Left cardiac atrium (tissue), 4 donors: ENCODE results near the gene SLC12A4. TPM values are rescaled to one million over a fixed set of nuclear protein-coding genes. Genes with fewer than 3 reads are reported as not detected.
"Not testable (repeated sequence)": the region's sequence is repeated elsewhere in the genome, so short reads cannot be mapped to it uniquely, and the experiment has no call there.

ENCODE experiments used
- ATAC-seq, 2 donors: fragments of 200-7000 bp; cut with Tn5 transposase; one replicate each; pipeline ENCODE4 v1.9.1; 2020; ENCODE audit warnings: mild to moderate bottlenecking in 2 of 2, moderate library complexity in 2 of 2
- DNase-seq: peaks from one replicate; pipeline ENCODE4 v3.0.0-alpha.2; 2020
- intact Hi-C, 2 donors: fragments of 100-400 bp; cut with DNase I; formaldehyde crosslinking; loops; one replicate each; pipeline versions ENCODE4 v1.14.1 to v1.15.1; 2022 to 2023
- total RNA-seq, 2 donors: library from RNA; stranded (reverse); fragmentation: NEBNext Ultra II Directional; extraction: Animal tissue kit (Norgen Biotek cat#: 25700); gene quantifications; one replicate each; pipeline ENCODE4 v1.2.1, GENCODE V29; 2021
- donor health status: DM: no; HTN: yes; CAD: no.
- donor health status: DM: no; HTN: yes; CAD: no; lungs with severe emphysema.
- donor health status: DM: yes; HTN: yes; CAD: no.
- donor health status: Dilated cardiomyopathy.

SLC12A4 gene
- total RNA-seq, 2 donors from 2014 or later: 52.0 to 98.2 TPM

- intact Hi-C loops: no loop called here
- ATAC-seq (no peak), DNase-seq (no peak)
Measured at GRCh38 chr16:67915831-67916723, 52.4 kb downstream of the SLC12A4 start.

- ATAC-seq, DNase-seq, intact Hi-C loops: not testable (repeated sequence)
Measured at GRCh38 chr16:67915496-67915769, 53.0 kb downstream of the SLC12A4 start.

- ATAC-seq (no peak), DNase-seq (no peak)
- intact Hi-C loops: no loop called here
Measured at GRCh38 chr16:67914758-67915495, 53.5 kb downstream of the SLC12A4 start.

- intact Hi-C loops: no loop called here
- no peak for DNase-seq
- ATAC-seq: no peak
Measured at GRCh38 chr16:67910158-67910557, 58.3 kb downstream of the SLC12A4 start.

- intact Hi-C loops: no loop called here
- ATAC-seq (no peak), DNase-seq (no peak)
Measured at GRCh38 chr16:67909056-67909742, 59.2 kb downstream of the SLC12A4 start.

GRCh38 chr16:67907397-67908180 lies 60.8 kb downstream of the SLC12A4 start:
- no peak for ATAC-seq

GRCh38 chr16:67902831-67903230 lies 65.6 kb downstream of the SLC12A4 start:
- intact Hi-C loops: no loop called here
- no peak for ATAC-seq

More at GRCh38 chr16:67907397-67908180, 60.8 kb downstream of the SLC12A4 start:
- no peak for DNase-seq
- intact Hi-C loops: no loop called here

GRCh38 chr16:67901734-67902133 lies 66.7 kb downstream of the SLC12A4 start:
- intact Hi-C loops: no loop called here
- ATAC-seq (no peak), DNase-seq (no peak)

More at GRCh38 chr16:67902831-67903230, 65.6 kb downstream of the SLC12A4 start:
- no peak for DNase-seq

- intact Hi-C loops: no loop called here
- DNase-seq (peak; percentile 68), ATAC-seq (peak; percentile 21 to 24)
Measured at GRCh38 chr16:67897231-67897630, 71.2 kb downstream of the SLC12A4 start.

GRCh38 chr16:67893743-67894399 lies 74.6 kb downstream of the SLC12A4 start:
- intact Hi-C loops: no loop called here
- DNase-seq: no peak

More at GRCh38 chr16:67893743-67894399, 74.6 kb downstream of the SLC12A4 start:
- no peak for ATAC-seq

Other genes starting within 250 kb of the SLC12A4 start
- gene GFOD2, start 249.3 kb downstream of the SLC12A4 start, total RNA-seq: 10 to 100 TPM; 10.1 to 11.7 TPM
- 10 to 100 TPM; 10.9 to 14.3 TPM for gene RANBP10, start 162.1 kb downstream of the SLC12A4 start, total RNA-seq
- under 1 TPM; 0.55 to 0.74 TPM for gene TSNAXIP1, start 161.7 kb downstream of the SLC12A4 start, total RNA-seq
- gene THAP11, start 126.3 kb downstream of the SLC12A4 start, total RNA-seq: 10 to 100 TPM; 24.5 to 24.7 TPM
- gene NUTF2, start 121.7 kb downstream of the SLC12A4 start, total RNA-seq: 10 to 100 TPM; 59.8 to 73.9 TPM
- 10 to 100 TPM; 22.1 to 22.2 TPM for gene CENPT, start 120.9 kb downstream of the SLC12A4 start, total RNA-seq
- 10 to 100 TPM; 23.3 to 31.5 TPM for gene EDC4, start 95.6 kb downstream of the SLC12A4 start, total RNA-seq
- gene NRN1L, start 83.8 kb downstream of the SLC12A4 start, total RNA-seq: under 1 TPM in 1 of 2 donors, not detected in 1; 0.50 TPM
- 10 to 100 TPM; 21.0 to 27.3 TPM for gene PSKH1, start 75.4 kb downstream of the SLC12A4 start, total RNA-seq
- under 1 TPM; 0.76 to 0.97 TPM for gene CTRL, start 36.8 kb downstream of the SLC12A4 start, total RNA-seq
- gene PSMB10, start 31.8 kb downstream of the SLC12A4 start, total RNA-seq: 10 to 100 TPM; 54.9 to 64.5 TPM
- 10 to 100 TPM; 12.8 to 22.6 TPM for gene LCAT, start 24.5 kb downstream of the SLC12A4 start, total RNA-seq
- not detected for gene DPEP3, start 11.9 kb upstream of the SLC12A4 start, total RNA-seq
- 1 to 10 TPM; 1.1 to 2.7 TPM for gene DPEP2, start 30.8 kb upstream of the SLC12A4 start, total RNA-seq
- gene DPEP2NB, start 47.3 kb upstream of the SLC12A4 start, total RNA-seq: not detected
- gene DDX28, start 54.6 kb upstream of the SLC12A4 start, total RNA-seq: 1 to 10 TPM; 7.2 to 8.4 TPM
- gene DUS2, start 54.6 kb upstream of the SLC12A4 start, total RNA-seq: 1 to 10 TPM; 6.9 to 7.2 TPM
- 10 to 100 TPM; 25.9 to 28.9 TPM for gene NFATC3, start 116.7 kb upstream of the SLC12A4 start, total RNA-seq